Left lung (tissue), 10 donors: Measurements from ENCODE around the gene GSKIP. TPM values are rescaled to one million over a fixed set of nuclear protein-coding genes. Genes with fewer than 3 reads are reported as not detected.

Experiments
- ATAC-seq: fragments of 200-7000 bp; cut with Tn5 transposase; one replicate; pipeline ENCODE4 v1.9.1; 2020; ENCODE audit warnings: moderate library complexity
- DNase-seq, 4 donors: peaks; one replicate each; pipeline ENCODE4 v3.0.0-alpha.2; 2013 to 2020
- H3K27ac ChIP-seq, 2 donors: fragments of 200-600 bp; sonication (generic) in 1 of 2; one replicate each; pipeline versions ENCODE4 v1.5.0 to v1.8.0; 2020 to 2021
- H3K27me3 ChIP-seq, 2 donors: fragments of 200-600 bp; sonication (generic) in 1 of 2; one replicate each; pipeline versions ENCODE4 v1.5.0 to v1.8.0; 2020 to 2021
- H3K36me3 ChIP-seq, 2 donors: fragments of 200-600 bp; sonication (generic) in 1 of 2; one replicate each; pipeline versions ENCODE4 v1.5.0 to v1.8.0; 2020 to 2021
- H3K4me1 ChIP-seq, 2 donors: fragments of 200-600 bp; one replicate each; pipeline ENCODE4 v1.8.0; 2021
- H3K4me3 ChIP-seq, 2 donors: fragments of 200-600 bp; sonication (generic) in 1 of 2; one replicate each; pipeline versions ENCODE4 v1.5.0 to v1.8.0; 2020 to 2021; ENCODE audit warnings: mild to moderate bottlenecking in 1 of 2
- H3K9me3 ChIP-seq, 2 donors: fragments of 200-600 bp; sonication (generic) in 1 of 2; one replicate each; pipeline versions ENCODE4 v1.5.0 to v1.8.0; 2020 to 2021
- CTCF ChIP-seq, 2 donors: fragments of 200-600 bp; sonication (generic) in 1 of 2; IDR thresholded peaks; one replicate each; pipeline versions ENCODE4 v1.5.0 to v1.8.0; 2021; ENCODE audit warnings: antibody characterized with exemption in 2 of 2
- intact Hi-C, 2 donors: fragments of 100-400 bp; cut with DNase I; formaldehyde crosslinking; loops; one replicate each; pipeline versions ENCODE4 v1.11.2 to v1.14.2; 2022
- polyA plus RNA-seq, 6 donors: library from polyadenylated mRNA; unstranded; fragments of 120-200 nt; gene quantifications; one replicate each; pipeline ENCODE4 v1.2.1, GENCODE V29; 2013; ENCODE audit not compliant: insufficient read length in 6 of 6
- total RNA-seq, 2 donors: library from RNA; stranded (reverse); fragmentation: NEBNext Ultra II Directional; extraction: Animal tissue kit (Norgen Biotek cat#: 25700); gene quantifications; one replicate each; pipeline ENCODE4 v1.2.1, GENCODE V29; 2021
- donor health status: DM: no; HTN: yes; CAD: no.
- donor health status: DM: no; HTN: no; CAD: no.

GSKIP gene
- total and polyA plus RNA-seq, 8 donors: 18.8 to 28.4 (median 22.2) TPM

GRCh38 chr14:96417254-96417653, 53.9 kb downstream of the GSKIP start:
- H3K36me3 ChIP-seq: no peaks in the 10 kb centered on the region
- TF ChIP-seq CTCF (IDR thresholded peaks at IDR 0.05): no peak
- no peak overlapping the region for H3K4me3 ChIP-seq
- H3K27me3 ChIP-seq: no peaks in the 10 kb centered on the region
- no peak overlapping the region for H3K27ac ChIP-seq
- ATAC-seq (no peak), DNase-seq (no peak)
- intact Hi-C loops: no loop called here
- H3K9me3 ChIP-seq: no peaks in the 10 kb centered on the region
- H3K4me1 ChIP-seq: no peaks in the 10 kb centered on the region

GRCh38 chr14:96418075-96418474, 54.7 kb downstream of the GSKIP start:
- H3K9me3 ChIP-seq: no peaks in the 10 kb centered on the region
- intact Hi-C loops: no loop called here
- no peak for ATAC-seq
- H3K4me3 ChIP-seq: no peak overlapping the region
- H3K36me3 ChIP-seq: no peaks in the 10 kb centered on the region
- H3K27ac ChIP-seq: no peak overlapping the region
- peaks cover 0 to under 1% of the 10 kb centered on the region in 2 donors for H3K27me3 ChIP-seq
- TF ChIP-seq CTCF (IDR thresholded peaks at IDR 0.05): no peak
- H3K4me1 ChIP-seq: no peaks in the 10 kb centered on the region
- DNase-seq: no peak

- ATAC-seq (no peak), DNase-seq (no peak)
- H3K36me3 ChIP-seq: no peaks in the 10 kb centered on the region
- no peak overlapping the region for H3K4me3 ChIP-seq
- no peak overlapping the region for H3K27ac ChIP-seq
- no peak for TF ChIP-seq CTCF (IDR thresholded peaks at IDR 0.05)
- H3K27me3 ChIP-seq: peaks cover 0 to 12% of the 10 kb centered on the region in 2 donors
- intact Hi-C loops: loop anchor here in 1 of 2 donors (10.0 kb wide), 1 partner anchor 316 kb away; no protein-coding TSS in a partner anchor
- peaks cover 0 to 9% of the 10 kb centered on the region in 2 donors for H3K4me1 ChIP-seq
- no peaks in the 10 kb centered on the region for H3K9me3 ChIP-seq
Observed at GRCh38 chr14:96421236-96421635, 57.9 kb downstream of the GSKIP start.

- Histone ChIP-seq H3K9me3 (no peaks in the 10 kb centered on the region), H3K4me1 (peaks cover 0 to 9% of the 10 kb centered on the region in 2 donors), H3K27me3 (peaks cover 0 to 12% of the 10 kb centered on the region in 2 donors), H3K27ac (no peak overlapping the region), H3K4me3 (no peak overlapping the region), H3K36me3 (no peaks in the 10 kb centered on the region)
- ATAC-seq (no peak), DNase-seq (no peak)
- TF ChIP-seq CTCF (IDR thresholded peaks at IDR 0.05): no peak
- intact Hi-C loops: loop anchor here in 1 of 2 donors (10.0 kb wide), 1 partner anchor 318 kb away; no protein-coding TSS in a partner anchor
Observed at GRCh38 chr14:96422992-96423391, 59.7 kb downstream of the GSKIP start.

GRCh38 chr14:96423446-96424108, 60.3 kb downstream of the GSKIP start:
- DNase-seq (no peak), ATAC-seq (no peak)
- intact Hi-C loops: loop anchor here in 1 of 2 donors (10.0 kb wide), 1 partner anchor 319 kb away; no protein-coding TSS in a partner anchor
- no peak overlapping the region for H3K27ac ChIP-seq
- H3K4me3 ChIP-seq: peak overlapping the region; percentile 15 to 39
- H3K36me3 ChIP-seq: no peaks in the 10 kb centered on the region
- TF ChIP-seq CTCF (IDR thresholded peaks at IDR 0.05): no peak
- no peaks in the 10 kb centered on the region for H3K9me3 ChIP-seq
- peaks cover 0 to 12% of the 10 kb centered on the region in 2 donors for H3K27me3 ChIP-seq
- H3K4me1 ChIP-seq: peaks cover 0 to 9% of the 10 kb centered on the region in 2 donors
